HG02571 (cell line): ENCODE measurements around the gene DNAJC21.

Experiments used
- ATAC-seq: cut with Tn5 transposase; IDR thresholded peaks from one replicate; pipeline ENCODE4 v1.9.1; 2021; ENCODE audit warnings: mild to moderate bottlenecking, moderate library complexity; ENCODE audit not compliant: unreplicated experiment

The DNAJC21 gene

DNA sequence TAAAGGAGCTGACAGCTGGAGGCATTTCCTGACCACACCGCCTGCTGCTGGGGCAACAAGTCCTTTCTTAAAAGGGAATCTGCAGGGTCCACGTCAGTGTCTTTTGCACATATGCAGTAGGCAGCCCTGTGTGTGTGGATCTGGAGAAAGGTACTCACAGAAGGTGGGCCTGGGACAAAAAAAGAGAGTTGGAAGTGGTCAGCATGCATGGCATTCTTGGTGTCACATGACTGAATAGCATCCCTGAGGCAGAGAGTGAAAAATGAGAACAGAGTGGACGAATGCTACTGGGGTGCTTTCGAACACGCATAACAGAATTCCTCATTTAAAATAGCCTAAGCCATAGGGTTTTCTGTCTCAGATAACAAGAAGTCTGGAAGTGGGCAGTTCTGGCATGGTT, 47.0 kb downstream of the DNAJC21 start:
- ATAC-seq: no peak

DNA sequence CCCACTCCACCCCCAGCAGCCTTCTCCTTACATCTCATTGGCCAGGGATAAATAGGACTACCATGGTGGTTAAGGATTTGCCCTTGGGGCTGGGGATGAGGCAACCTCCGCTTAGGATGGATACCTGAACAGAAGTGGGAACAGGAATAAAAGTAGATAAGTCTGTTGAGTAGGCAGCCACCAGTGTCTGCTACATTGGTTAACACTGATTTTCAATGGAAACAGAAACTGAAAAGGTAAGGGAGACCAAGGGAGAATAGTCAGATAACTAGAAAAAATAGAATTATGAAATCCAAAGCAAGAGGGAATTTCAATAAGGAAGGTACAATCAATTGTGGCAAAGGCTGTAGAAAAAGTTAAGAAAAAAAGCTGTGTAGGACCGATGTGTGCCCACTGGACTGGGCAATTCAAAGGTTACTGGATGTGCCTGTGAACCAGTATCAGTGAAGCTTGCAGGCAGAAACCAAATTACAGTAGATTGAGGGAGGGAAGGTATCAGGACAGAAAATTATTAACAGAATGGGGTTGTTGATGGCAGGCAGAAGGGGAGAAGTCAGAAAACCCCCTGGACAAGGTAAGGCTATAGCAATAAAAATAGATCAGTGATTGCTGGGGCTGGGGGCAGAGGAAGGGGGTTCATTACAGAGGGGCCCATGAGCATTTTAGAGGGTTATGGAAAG, 48.7 kb downstream of the DNAJC21 start:
- peak; percentile 60 for ATAC-seq

DNA sequence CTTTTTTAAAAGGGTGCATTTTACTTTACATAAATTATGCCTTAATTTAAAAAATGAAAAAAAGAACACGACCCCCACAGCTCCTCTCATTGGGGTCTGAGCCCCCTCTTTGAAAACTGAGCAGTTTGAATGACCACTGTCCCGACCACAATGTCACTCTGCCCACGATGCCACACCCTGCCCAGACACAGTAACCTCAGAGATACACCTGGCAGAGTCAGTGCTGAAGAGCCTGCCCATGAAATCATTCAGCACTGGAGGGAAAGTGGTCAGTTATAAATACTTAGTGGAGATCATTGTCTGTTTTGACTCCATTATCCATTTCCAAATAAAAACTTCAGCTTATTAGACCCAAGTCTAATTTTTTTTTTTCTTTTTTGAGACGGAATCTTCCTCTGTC, 49.3 kb downstream of the DNAJC21 start:
- ATAC-seq: peak; percentile 32

DNA sequence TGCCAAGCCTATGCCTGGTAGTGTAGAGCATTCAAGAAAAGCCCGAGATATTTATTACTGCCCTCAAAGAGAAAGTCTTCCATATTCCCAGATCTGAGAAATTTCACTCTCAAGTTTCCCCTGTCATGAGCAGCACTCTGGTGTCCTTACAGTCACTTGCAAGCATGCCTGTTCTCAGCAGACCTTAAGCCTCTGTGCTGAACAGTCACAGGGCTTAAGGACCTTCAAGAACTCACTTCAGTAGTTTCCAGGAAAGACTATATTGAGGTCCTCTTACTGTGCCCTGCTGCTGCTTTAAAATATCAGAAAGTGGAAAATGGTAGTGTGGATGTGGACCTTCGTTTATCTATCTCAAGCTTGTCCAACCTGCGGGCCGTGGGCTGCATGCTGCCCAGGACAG, 53.5 kb downstream of the DNAJC21 start:
- no peak for ATAC-seq

DNA sequence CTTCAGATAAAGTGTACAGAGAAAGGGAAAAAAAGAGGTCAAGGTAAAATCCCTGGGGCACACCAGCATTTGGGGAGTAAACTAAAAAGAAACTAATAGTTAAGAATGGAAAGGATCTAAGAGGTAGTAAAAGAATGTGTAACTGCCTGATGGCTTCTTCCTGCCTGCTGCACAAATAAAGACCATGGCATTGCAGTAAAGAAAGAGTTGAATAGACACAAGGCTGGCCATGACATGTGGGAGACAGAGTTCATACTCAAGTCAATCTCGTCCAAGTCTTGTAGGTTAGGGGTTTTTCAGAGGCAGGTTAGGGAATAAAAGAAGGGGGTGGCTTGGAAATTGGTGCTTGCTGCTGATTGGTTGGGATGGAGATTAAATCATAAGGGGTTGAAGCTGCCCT, 57.6 kb downstream of the DNAJC21 start:
- ATAC-seq: no peak

DNA sequence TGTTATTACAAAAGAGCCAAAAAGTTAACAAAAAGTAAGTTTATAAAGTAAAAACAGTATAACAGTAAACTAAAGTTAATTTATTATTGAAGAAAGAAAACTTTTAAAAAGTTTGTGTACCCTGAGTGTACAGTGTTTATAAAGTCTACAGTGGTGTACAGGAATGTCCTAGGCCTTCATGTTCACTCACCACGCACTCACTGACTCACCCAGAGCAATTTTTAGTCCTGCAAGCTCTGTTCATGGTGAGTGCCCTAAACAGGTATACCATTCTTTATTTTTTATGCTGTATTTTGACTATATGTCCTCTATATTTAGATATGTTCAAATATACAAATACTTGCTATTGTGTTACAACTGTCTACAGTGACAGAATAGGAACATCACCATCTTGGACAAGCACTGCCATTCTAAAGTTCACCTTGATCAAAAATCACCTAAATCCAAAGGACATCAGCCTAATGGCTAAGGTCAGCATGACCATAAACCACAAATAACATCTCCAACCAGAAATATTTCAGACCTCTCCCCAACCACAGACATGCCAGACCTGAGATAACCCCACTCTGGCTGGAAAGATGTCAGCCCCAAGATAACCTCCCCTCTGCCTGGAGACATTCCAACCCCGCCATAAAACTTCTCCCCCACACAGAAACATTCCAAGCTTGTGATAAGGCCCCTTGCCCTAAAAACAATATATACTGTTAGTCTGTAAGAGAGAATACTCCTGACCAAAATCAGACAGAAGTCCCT, 62.3 kb downstream of the DNAJC21 start:
- ATAC-seq: no peak

DNA sequence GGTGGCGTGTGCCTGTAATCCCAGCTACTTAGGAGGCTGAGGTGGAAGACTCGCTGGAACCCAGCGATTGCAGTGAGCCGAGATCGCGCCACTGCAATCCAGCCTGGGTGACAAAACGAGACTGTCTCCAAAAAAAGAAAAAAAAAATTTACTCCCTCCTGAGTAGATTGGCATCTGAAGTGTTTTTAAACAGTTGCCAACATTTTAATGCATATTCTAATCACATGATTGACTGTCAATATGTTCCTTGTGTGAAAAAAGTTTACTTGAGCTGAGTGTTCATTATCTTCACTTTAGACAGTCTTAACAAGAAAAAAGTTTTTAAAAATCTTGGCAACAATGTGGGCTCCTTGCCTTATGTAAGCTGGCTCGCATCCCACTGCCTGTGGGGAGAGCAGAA, 64.6 kb downstream of the DNAJC21 start:
- no peak for ATAC-seq

DNA sequence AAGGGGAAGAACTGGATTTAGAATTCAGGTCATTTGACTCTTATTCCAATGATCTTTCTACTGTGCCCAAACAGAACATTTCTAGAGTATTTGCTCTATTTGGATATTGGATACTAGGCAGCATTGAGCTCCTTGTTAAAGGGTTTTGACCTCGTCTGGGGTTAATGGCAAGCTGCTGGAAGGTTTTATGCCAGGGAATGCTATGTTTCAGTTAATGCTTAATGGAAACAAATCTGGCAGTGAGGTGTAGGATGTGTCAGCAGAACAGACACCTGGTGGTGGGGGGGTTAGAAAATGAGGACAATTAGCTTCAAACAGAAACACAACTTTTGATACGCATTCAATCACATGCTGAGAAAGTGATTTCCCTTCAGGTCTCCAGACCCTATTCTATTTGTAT, 66.9 kb downstream of the DNAJC21 start:
- no peak for ATAC-seq

DNA sequence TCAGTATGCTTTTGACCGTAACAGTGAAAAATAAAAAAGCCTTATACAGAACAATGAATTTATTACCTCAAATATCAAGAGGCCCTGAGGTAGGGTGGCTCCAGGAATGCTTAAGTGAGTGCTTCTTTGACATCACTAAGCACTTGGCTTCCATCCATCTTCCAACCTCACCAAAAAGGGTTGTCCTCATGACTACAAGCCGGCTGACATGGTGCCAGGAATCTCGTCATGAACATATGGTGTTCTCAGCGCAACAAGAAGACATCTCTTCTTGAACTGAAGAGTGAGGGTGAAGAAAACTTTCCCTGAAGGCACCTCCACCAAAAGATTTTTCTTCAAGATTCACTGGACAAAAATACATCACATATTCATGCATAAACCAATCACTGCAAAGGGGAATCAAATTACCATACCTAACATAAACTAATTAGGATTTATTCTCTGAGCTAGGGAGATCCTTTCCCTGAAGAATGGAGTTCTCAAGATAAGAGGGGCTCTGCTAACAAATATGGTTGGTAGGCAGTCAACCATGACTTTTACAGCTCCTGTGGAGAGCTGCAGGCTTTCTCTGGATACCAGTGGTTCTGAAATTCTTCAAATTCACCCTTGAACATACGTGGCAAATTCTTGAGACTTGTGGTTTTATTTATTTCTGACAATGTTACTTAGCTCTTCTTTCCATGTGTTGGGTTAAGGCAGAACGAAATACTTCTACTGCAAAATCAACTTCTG, 68.9 kb downstream of the DNAJC21 start:
- ATAC-seq: no peak

DNA sequence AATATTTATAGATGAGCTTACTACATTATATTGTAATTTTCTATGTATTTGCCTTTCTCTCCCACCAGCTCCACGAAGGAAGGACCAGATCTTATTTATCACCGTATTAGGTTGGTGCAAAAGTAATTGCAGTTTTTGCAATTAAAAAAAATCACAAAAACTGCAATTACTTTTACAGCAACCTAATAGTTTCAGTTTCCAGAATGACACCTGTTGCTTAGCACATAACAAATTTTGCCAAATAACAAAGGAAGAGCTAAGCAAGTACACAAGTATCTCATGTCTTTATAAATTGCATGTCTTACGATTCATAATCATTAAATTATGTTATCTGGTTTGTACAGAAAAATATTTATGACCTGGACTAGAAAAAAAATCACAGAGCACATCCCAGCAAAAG, 72.5 kb downstream of the DNAJC21 start:
- ATAC-seq: no peak

DNA sequence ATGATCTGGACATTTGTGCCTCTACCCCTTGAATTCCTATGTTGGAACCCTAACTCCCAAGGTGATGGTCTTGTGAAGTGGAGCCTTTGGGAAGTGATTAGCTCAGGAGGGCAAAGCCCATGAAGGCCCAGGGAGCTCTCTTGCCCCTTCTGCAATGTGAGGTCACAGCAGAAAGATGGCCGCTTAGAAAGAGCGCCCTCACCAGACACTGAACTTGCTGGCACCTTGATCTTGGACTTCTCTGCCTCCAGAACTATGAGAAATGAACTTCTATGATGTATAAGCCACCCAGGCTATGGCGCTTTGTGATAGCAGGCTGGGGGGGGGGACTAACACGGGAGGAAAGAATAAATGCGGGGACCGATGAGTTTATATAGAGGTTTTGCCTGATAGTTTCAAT, 73.1 kb downstream of the DNAJC21 start:
- no peak for ATAC-seq

DNA sequence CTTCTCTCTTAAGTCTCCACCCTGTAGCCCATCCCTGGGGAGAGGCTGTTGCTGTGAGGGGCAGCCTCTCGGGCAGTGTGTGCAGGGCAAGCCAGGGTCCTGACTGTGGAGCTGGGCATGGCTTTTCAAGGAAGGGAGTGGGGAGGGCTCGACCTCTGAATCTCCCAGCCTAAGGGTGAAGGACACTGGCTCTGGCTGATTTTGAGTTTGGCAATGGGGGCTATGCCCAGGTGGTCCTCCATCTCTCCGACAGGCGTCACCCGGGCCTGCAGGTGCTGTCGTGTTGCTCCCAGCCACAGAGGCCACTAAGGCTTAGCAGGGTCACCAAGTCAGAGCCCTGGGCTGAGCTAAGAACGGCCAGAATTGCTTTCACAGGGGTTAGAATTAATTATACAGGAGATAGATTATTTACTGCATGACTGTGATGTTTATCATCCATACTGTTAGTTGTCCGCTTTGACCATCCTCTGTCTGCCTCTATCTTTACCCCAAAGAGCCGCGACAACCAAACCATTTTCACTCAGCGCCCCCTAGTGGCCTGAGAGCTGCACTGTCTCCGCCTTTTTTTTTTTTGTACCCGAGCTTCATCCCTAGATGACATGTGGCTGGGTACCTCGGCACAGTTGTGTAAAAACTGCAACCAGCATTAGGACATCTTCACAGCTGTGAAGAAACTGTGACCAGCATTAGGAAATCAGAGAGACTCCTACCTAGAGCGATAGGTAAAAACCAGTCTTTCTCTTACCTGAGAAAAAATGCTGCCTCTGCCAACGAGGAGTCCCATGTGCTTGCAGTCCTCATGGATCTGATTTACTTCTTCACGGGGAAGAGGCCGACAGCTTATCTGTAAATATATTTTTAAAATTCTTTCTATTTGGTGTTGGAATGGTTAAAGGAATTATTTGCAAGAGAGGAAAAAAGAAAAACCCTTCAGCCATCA, 73.9 kb downstream of the DNAJC21 start:
- no peak for ATAC-seq

DNA sequence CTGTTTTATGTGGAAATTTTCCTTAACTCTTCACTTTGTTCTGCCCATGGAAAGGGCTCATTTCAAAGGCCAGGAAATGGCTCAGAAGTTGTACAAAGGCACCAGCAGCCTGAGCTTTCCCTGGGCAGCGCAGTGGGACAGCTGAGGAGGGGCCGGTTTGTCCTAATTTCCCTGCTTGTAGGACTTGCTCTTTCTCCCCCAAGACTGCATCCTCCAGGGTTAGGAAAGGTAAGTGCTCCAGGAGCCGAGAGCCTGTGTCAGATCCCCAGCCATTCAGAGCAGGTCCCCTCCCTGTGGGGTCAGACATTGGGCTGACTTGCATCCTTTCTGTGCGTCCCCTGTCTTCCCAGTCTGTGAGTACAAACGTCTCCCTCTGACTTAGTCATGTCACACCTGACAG, 74.8 kb downstream of the DNAJC21 start:
- no peak for ATAC-seq

DNA sequence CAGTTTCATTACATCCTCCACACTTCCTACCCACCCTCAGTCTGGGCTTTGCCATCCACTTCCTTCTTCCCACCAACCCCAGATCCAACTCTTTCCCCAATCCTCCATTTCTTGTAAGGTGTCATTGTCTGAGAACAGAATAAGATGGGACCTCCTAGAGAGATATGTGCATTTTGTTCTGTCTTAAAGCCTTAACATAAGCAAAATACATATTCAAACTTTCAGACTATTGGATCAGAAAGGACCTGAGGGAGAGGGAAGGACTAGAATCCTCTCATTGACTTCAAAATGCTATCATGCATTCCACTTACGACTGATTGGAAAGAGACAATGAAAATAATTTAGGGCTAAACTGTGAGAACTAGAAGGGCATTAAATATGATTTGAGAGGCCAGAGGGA, 75.4 kb downstream of the DNAJC21 start:
- no peak for ATAC-seq
